GM12878 (cell line): ENCODE data around the gene MPRIP.

Experiments
- ATF3 ChIP-seq: IDR thresholded peaks from 2 replicates; pipeline ENCODE4 v1.6.1; 2011; ENCODE audit warnings: low read depth, mild to moderate bottlenecking, low read length, moderate library complexity, borderline replicate concordance; ENCODE audit errors: extremely low read depth
- EP300 ChIP-seq, 2 experiments: fragments of 150-350 bp in 1 of 2; IDR thresholded peaks; 2 replicates each; pipeline ENCODE4 v1.6.1; 2011 to 2012; ENCODE audit warnings: low read depth in 2 of 2, low read length in 2 of 2, borderline replicate concordance in 1 of 2, improper control_type of control experiment in 1 of 2, inconsistent platforms in 1 of 2; ENCODE audit not compliant: control insufficient read depth in 1 of 2
- NKRF ChIP-seq: fragments of 450-650 bp; conservative IDR thresholded peaks from 2 replicates; pipeline ENCODE4 v1.6.1; 2017; ENCODE audit warnings: mild to moderate bottlenecking, moderate library complexity
- NR2C1 ChIP-seq: fragments of 450-650 bp; IDR thresholded peaks from 2 replicates; pipeline ENCODE4 v1.6.1; 2017; ENCODE audit warnings: antibody characterized with exemption, mild to moderate bottlenecking, moderate library complexity
- POLR2A ChIP-seq: IDR thresholded peaks from 2 replicates; pipeline ENCODE4 v1.6.1; 2011; ENCODE audit warnings: low read depth, mild to moderate bottlenecking, low read length
- POLR2AphosphoS5 ChIP-seq: IDR thresholded peaks from 2 replicates; pipeline ENCODE4 v1.6.1; 2011; ENCODE audit warnings: mild to moderate bottlenecking, low read length, inconsistent platforms
- REST ChIP-seq: IDR thresholded peaks from 2 replicates; pipeline ENCODE4 v1.6.1; 2012; ENCODE audit warnings: mild to moderate bottlenecking, low read depth, low read length
- RUNX3 ChIP-seq: IDR thresholded peaks from 2 replicates; pipeline ENCODE4 v1.6.1; 2012; ENCODE audit warnings: low read length, inconsistent platforms

- TF ChIP-seq ATF3, result no peak
- TF ChIP-seq REST, result no peak
- TF ChIP-seq NR2C1, result no peak
- no peak for TF ChIP-seq EP300 (IDR thresholded peaks at IDR 0.05; ENCODE audit: borderline replicate concordance in 1 of 2, control insufficient read depth in 1 of 2, low read depth in 2 of 2, low read length in 2 of 2)
- TF ChIP-seq POLR2A, result no peak
- no peak for TF ChIP-seq POLR2AphosphoS5
- no peak for TF ChIP-seq RUNX3
- TF ChIP-seq NKRF, result no peak
Measured at GRCh38 chr17:17073030-17073564, 30.8 kb downstream of the MPRIP start.
